WTC11 (cell line): ENCODE measurements around the gene PRDM15. TPM values are rescaled to one million over a fixed set of nuclear protein-coding genes. Genes with fewer than 3 reads are reported as not detected.

Source experiments
- CBFB ChIP-seq: sonication (generic); formaldehyde crosslinking; IDR thresholded peaks from 2 replicates; pipeline ENCODE4 v1.8.1; 2022; ENCODE audit warnings: mild to moderate bottlenecking, low read depth, missing genetic modification reagents
- E2F4 ChIP-seq: sonication (generic); formaldehyde crosslinking; IDR thresholded peaks from 2 replicates; pipeline ENCODE4 v1.8.1; 2022; ENCODE audit warnings: low read depth, mild to moderate bottlenecking, moderate library complexity, missing genetic modification reagents, borderline replicate concordance
- JUN ChIP-seq: sonication (generic); formaldehyde crosslinking; IDR thresholded peaks from 2 replicates; pipeline ENCODE4 v1.8.0; 2023; ENCODE audit warnings: mild to moderate bottlenecking, missing genetic modification reagents
- MLX ChIP-seq: sonication (generic); formaldehyde crosslinking; IDR thresholded peaks from 2 replicates; pipeline ENCODE4 v1.8.1; 2023; ENCODE audit warnings: mild to moderate bottlenecking, missing genetic modification reagents, moderate library complexity
- PREB ChIP-seq: sonication (generic); formaldehyde crosslinking; IDR thresholded peaks from 2 replicates; pipeline ENCODE4 v1.8.1; 2022; ENCODE audit warnings: mild to moderate bottlenecking, missing genetic modification reagents, moderate library complexity, borderline replicate concordance
- RORB ChIP-seq: fragments of 250-450 bp; sonication (Bioruptor Pico); IDR thresholded peaks from 2 replicates; pipeline ENCODE4 v1.9.0; 2021; ENCODE audit warnings: mild to moderate bottlenecking
- SOX15 ChIP-seq: fragments of 250-450 bp; sonication (Bioruptor Pico); IDR thresholded peaks from 2 replicates; pipeline ENCODE4 v1.9.0; 2021; ENCODE audit warnings: mild to moderate bottlenecking
- SP1 ChIP-seq: sonication (generic); formaldehyde crosslinking; conservative IDR thresholded peaks from 2 replicates; pipeline ENCODE4 v1.8.1; 2022; ENCODE audit warnings: missing genetic modification reagents
- USF2 ChIP-seq: sonication (generic); formaldehyde crosslinking; IDR thresholded peaks from 2 replicates; pipeline ENCODE4 v1.8.1; 2023; ENCODE audit warnings: mild to moderate bottlenecking, missing genetic modification reagents, moderate library complexity
- ZNF396 ChIP-seq: fragments of 250-450 bp; sonication (Bioruptor Pico); IDR thresholded peaks from 2 replicates; pipeline ENCODE4 v1.8.0; 2021; ENCODE audit warnings: mild to moderate bottlenecking, moderate library complexity, borderline replicate concordance
- ZNF416 ChIP-seq: fragments of 250-450 bp; sonication (Bioruptor Pico); IDR thresholded peaks from 2 replicates; pipeline ENCODE4 v1.9.0; 2021; ENCODE audit warnings: mild to moderate bottlenecking, inconsistent platforms
- total RNA-seq: library from RNA; stranded (reverse); gene quantifications from 3 replicates; pipeline ENCODE4 v1.2.3, GENCODE V29; 2021

PRDM15 gene
- total RNA-seq, 1 experiment from 2014 or later, result 12.9 TPM

GRCh38 chr21:41749286-41749685 lies 129.9 kb downstream of the PRDM15 start (continued):
- TF ChIP-seq SP1 (CRISPR knock-in tag) (no peak), USF2 (no peak), CBFB (no peak), RORB (no peak), ZNF396 (no peak), PREB (no peak), JUN (CRISPR knock-in tag) (no peak), MLX (CRISPR knock-in tag) (no peak), E2F4 (CRISPR knock-in tag) (no peak), SOX15 (CRISPR knock-in tag) (no peak), ZNF416 (CRISPR knock-in tag) (no peak)

Other genes with a start within 250 kb of the PRDM15 start
- gene RIPK4, start 112.3 kb downstream of the PRDM15 start, total RNA-seq, result 13.7 to 20.1 TPM (median 14.0 TPM) in 3 replicates
- gene C2CD2, start 74.7 kb upstream of the PRDM15 start, total RNA-seq, result 11.2 to 14.9 TPM (median 14.1 TPM) in 3 replicates
- 13.8 to 14.2 TPM (median 14.2 TPM) in 3 replicates for gene ZBTB21, start 131.0 kb upstream of the PRDM15 start, total RNA-seq
- gene UMODL1, start 192.0 kb upstream of the PRDM15 start, total RNA-seq, result 0.11 TPM in 1 of 3 replicates, not detected in the others